Measurements from ENCODE around the gene FBXO39. TPM values are rescaled to one million over a fixed set of nuclear protein-coding genes. Genes with fewer than 3 reads are reported as not detected.

FBXO39 gene
- total RNA-seq, 5 donors from 2014 or later (not counting 1 experiment from before 2014, with no cell fraction given) = 0.26 to 1.4 (median 0.53) TPM

DNA sequence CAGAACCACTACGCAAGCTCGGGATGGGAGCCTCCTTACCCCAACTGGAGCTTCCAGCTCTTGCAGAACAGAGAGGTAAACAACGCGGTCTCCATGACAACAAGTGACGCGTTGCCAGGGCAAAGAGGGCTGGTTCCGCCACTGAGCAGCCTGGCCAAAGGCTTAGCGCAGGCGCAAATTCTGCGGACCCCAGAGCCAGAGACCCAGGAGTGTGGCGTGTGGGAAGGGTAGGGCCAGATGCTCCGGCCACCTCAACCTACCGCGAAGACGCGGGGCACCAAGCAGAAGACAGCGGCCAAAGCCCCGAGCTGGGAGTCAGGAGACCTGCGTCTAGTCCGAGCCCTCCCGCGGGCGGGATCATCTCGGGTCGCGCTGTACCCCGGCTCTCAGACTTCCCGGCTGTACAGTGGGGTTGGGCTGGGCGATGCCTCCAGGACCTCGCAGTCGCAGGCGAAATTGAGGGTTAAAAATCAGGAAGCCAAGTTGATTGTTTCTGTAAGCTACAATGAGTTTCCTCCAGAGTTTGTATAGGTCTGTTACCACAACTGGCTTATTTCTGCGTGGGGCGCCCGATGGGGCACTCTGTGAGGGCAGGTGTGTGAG lies 55.7 kb downstream of the FBXO39 start, which contains the start of gene TEKT1:
Gene TEKT1, minus strand, starts transcription at position 69 of the 603 bp plus-strand sequence. CDS start 1,353 bp downstream, outside the sequence.
- no peak within 1 kb of the TSS for H3K27ac ChIP-seq (ENCODE audit: low read length)
- Mint-ChIP-seq H3K4me1 (peaks cover 11 to 18% (median 18%) of the 10 kb centered on the region in 3 donors), H3K9me3 (no peaks in the 10 kb centered on the region), H3K4me3 (peak within 1 kb of the TSS; percentile 59 to 79 (median 70)), H3K36me3 (no peaks in the 10 kb centered on the region), H3K27ac (no peak within 1 kb of the TSS), H3K27me3 (peaks cover 46 to 72% of the 10 kb centered on the region in 2 donors)
- 5% methylated on average over 21 of the region's 35 CpGs for WGBS (ENCODE audit: insufficient coverage)
- POLR2A ChIA-PET = no interaction called here
- peaks cover 12 to 34% of the 10 kb centered on the region in 2 experiments for H3K27me3 ChIP-seq (replicated peaks in 1 of 2; ENCODE audit: control insufficient read depth in 2 of 2, extremely low read depth in 1 of 2, insufficient read depth in 2 of 2, low read length in 1 of 2)
- DNase-seq = peak; percentile 18 to 85 (median 70)
- no peaks in the 10 kb centered on the region for H3K36me3 ChIP-seq (ENCODE audit: control insufficient read depth in 2 of 2, extremely low read depth in 1 of 2, insufficient read depth in 1 of 2, low read length in 1 of 2)
- no peaks in the 10 kb centered on the region for H3K9me3 ChIP-seq
- H3K4me1 ChIP-seq (ENCODE audit: control insufficient read depth in 1 of 2, extremely low read depth in 1 of 2, insufficient read depth in 2 of 2, low read length in 2 of 2) = peaks cover 5 to 12% of the 10 kb centered on the region in 2 experiments
- H3K4me3 ChIP-seq (ENCODE audit: control insufficient read depth in 1 of 2, extremely low read depth in 1 of 2, low read length in 1 of 2) = peak within 1 kb of the TSS; percentile 25 to 59
- CTCF ChIA-PET = interaction anchor here (0.6 to 1.0 kb wide), 3 partner anchors 12 to 206 kb away, joined by 3 to 5 read pairs (median 4); no protein-coding TSS in a partner anchor
- peak; percentile 82 to 94 (median 86) for ATAC-seq (replicated peaks in 1 of 4)

Other genes starting within 250 kb of the FBXO39 start
- gene PITPNM3, start 219.7 kb upstream of the FBXO39 start, total RNA-seq = under 1 TPM; 0.20 to 0.98 (median 0.61) TPM
- gene KIAA0753, start 135.5 kb upstream of the FBXO39 start, total RNA-seq = 10 to 100 TPM; 12.4 to 16.9 (median 15.9) TPM
- 10 to 100 TPM; 14.6 to 21.3 (median 17.9) TPM for gene TXNDC17, start 135.2 kb upstream of the FBXO39 start, total RNA-seq
- 10 to 100 TPM; 18.9 to 26.3 (median 22.1) TPM for gene MED31, start 124.6 kb upstream of the FBXO39 start, total RNA-seq
- 1 to 10 TPM; 1.1 to 3.5 (median 2.8) TPM for gene C17orf100, start 124.5 kb upstream of the FBXO39 start, total RNA-seq
- gene SLC13A5, start 62.8 kb upstream of the FBXO39 start, total RNA-seq = under 1 TPM in 2 of 5 donors, not detected in 3; 0.13 TPM
- gene XAF1, start 20.2 kb upstream of the FBXO39 start, total RNA-seq = 100 to 1,000 TPM in 1 of 5 donors, 10 to 100 TPM in 4; 38.2 to 114 (median 72.5) TPM
- gene TEKT1, start 55.5 kb downstream of the FBXO39 start, total RNA-seq = not detected
- under 1 TPM in 3 of 5 donors, not detected in 2; 0.12 to 0.78 (median 0.13) TPM for gene ALOX12, start 219.8 kb downstream of the FBXO39 start, total RNA-seq
- 100 to 1,000 TPM in 4 of 5 donors, 10 to 100 TPM in 1; 98.3 to 160 (median 133) TPM for gene RNASEK, start 236.4 kb downstream of the FBXO39 start, total RNA-seq
- under 1 TPM in 1 of 5 donors, not detected in 4; 0.53 TPM for gene BCL6B, start 246.8 kb downstream of the FBXO39 start, total RNA-seq